AG04449 (cell line): Measurements from ENCODE around the gene TCP1.

Experiments used
- CTCF ChIA-PET: fragments of 350-600 bp; formaldehyde crosslinking; extraction: SDS; loops from one replicate; lab custom pipeline; 2021; ENCODE audit warnings: antibody characterized with exemption; lab: Yijun Ruan, JAX
- POLR2A ChIA-PET: fragments of 400-600, 350-600 bp; formaldehyde crosslinking; extraction: SDS; loops from one replicate; lab custom pipeline; 2020; ENCODE audit warnings: antibody characterized with exemption, inconsistent platforms; lab: Yijun Ruan, JAX
- DNase-seq: peaks from one replicate; pipeline ENCODE4 v3.0.0-alpha.2; 2010; ENCODE audit warnings: low read depth, low spot score
- H3K4me3 ChIP-seq: 2 replicates; pipeline ENCODE4 v1.5.1; 2011; ENCODE audit warnings: low read depth, mild to moderate bottlenecking, control low read depth, low read length
- TF ChIP-seq, protein P1 (sequence below): IDR thresholded peaks from one replicate; pipeline ENCODE4 v1.5.1; 2011; ENCODE audit warnings: mild to moderate bottlenecking, moderate library complexity, low read length, control low read depth, inconsistent platforms; ENCODE audit not compliant: insufficient read depth; ENCODE audit errors: missing control alignments

TCP1 gene

DNA sequence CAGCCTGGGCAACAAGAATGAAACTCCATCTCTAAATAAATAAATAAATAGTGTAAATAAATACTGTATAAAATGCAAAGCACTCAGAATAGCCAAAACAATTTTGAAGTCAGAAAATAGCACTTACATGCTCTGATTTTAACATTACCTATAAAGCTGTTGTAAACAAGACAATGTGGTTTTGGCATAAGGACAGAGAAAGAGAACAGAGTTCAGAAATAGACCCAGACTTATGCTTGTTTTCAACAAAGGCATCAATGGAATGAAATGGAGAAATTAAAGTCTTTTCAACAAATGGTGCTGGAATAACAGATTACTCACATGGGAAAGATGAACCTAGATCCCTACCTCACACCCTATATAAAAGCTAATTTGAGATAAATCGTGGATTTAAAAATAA, 17.2 kb downstream of the TCP1 start:
- TF ChIP-seq, protein P1, sequence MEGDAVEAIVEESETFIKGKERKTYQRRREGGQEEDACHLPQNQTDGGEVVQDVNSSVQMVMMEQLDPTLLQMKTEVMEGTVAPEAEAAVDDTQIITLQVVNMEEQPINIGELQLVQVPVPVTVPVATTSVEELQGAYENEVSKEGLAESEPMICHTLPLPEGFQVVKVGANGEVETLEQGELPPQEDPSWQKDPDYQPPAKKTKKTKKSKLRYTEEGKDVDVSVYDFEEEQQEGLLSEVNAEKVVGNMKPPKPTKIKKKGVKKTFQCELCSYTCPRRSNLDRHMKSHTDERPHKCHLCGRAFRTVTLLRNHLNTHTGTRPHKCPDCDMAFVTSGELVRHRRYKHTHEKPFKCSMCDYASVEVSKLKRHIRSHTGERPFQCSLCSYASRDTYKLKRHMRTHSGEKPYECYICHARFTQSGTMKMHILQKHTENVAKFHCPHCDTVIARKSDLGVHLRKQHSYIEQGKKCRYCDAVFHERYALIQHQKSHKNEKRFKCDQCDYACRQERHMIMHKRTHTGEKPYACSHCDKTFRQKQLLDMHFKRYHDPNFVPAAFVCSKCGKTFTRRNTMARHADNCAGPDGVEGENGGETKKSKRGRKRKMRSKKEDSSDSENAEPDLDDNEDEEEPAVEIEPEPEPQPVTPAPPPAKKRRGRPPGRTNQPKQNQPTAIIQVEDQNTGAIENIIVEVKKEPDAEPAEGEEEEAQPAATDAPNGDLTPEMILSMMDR: no peak

DNA sequence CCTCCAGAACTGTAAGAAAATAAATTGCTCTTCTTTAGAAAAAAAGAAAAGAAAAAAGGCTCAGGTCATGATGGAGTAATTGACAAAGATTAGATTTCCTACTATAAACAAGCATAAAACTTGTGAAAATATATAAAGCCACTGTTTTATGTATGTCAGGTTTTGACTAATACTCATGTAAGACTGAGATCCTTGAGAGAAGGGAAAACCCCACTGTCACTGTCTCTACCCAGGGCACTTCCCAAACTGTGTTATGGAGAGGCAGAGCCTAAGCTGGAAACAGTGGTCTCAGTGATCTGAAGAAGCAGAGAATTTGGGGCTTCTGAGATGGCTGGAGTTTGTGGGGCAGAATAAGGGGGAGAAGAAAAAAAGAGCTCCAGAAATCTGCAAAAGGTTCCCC, 19.9 kb downstream of the TCP1 start:
- no peak overlapping the region for H3K4me3 ChIP-seq
- DNase-seq: no peak
- POLR2A ChIA-PET: no interaction called here
- CTCF ChIA-PET: interaction anchor here (2.2 kb wide), 1 partner anchor 78 kb away, joined by 5 read pairs; no protein-coding TSS in a partner anchor
- TF ChIP-seq, protein P1: no peak

More for the DNA sequence above, 17.2 kb downstream of the TCP1 start:
- H3K4me3 ChIP-seq: no peak overlapping the region
- no peak for DNase-seq
- CTCF ChIA-PET: interaction anchor here (1.0 to 1.7 kb wide), 2 partner anchors 14 to 81 kb away, joined by 3 to 4 read pairs; no protein-coding TSS in a partner anchor
- POLR2A ChIA-PET: interaction anchor here (0.6 to 0.8 kb wide), 2 partner anchors 11 to 204 kb away, joined by 3 read pairs; no protein-coding TSS in a partner anchor

DNA sequence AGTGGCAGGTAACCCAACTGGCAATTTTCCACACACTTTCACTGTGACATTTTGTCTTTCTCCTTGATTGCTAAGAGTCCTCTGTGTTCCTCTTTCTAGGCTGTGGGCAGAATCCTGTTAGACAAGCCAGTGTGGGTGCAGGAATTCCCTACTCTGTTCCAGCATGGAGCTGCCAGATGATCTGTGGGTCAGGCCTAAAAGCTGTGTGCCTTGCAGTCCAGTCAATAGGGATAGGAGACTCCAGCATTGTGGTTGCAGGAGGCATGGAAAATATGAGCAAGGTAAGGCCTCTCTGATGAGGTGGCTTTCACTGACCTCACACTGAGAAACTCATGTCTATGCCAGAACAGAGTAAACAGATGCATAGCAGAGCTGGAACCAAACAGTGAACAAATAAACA, 22.5 kb downstream of the TCP1 start:
- ChIA-PET POLR2A (no interaction called here), CTCF (no interaction called here)
- H3K4me3 ChIP-seq: no peak overlapping the region
- DNase-seq: no peak
- TF ChIP-seq, protein P1: no peak

DNA sequence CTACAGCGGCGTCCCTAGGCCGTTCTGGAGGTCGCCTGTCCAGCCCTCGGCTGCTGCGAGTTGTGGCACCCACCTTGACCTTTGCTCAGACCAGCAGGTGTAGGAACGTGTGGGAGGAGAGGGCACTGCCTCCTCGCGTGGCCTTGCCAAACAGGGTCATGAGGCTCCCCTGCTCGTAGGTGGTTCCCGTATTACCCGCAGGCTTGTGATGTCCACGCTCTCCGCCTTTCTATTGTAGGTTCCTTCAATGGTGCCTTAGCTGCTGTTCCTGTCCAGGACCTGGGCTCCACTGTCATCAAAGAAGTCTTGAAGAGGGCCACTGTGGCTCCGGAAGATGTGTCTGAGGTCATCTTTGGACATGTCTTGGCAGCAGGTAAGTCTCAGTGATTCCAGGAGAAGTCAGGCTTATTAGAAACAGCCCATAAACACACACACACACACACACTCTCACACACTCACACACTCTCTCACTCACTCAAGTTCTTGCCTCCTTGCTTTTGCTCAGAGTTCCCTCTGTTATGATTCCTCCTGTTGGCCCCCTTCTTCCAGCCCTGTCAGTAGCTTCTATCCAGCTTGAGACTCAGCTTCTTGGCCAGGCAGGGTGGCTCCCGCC, 26.6 kb downstream of the TCP1 start:
- CTCF ChIA-PET: interaction anchor here (0.9 to 1.9 kb wide), 2 partner anchors 42 to 71 kb away, joined by 3 to 6 read pairs; no protein-coding TSS in a partner anchor
- H3K4me3 ChIP-seq: peak overlapping the region; percentile 92
- no peak for DNase-seq
- TF ChIP-seq, protein P1: no peak
- POLR2A ChIA-PET: no interaction called here

DNA sequence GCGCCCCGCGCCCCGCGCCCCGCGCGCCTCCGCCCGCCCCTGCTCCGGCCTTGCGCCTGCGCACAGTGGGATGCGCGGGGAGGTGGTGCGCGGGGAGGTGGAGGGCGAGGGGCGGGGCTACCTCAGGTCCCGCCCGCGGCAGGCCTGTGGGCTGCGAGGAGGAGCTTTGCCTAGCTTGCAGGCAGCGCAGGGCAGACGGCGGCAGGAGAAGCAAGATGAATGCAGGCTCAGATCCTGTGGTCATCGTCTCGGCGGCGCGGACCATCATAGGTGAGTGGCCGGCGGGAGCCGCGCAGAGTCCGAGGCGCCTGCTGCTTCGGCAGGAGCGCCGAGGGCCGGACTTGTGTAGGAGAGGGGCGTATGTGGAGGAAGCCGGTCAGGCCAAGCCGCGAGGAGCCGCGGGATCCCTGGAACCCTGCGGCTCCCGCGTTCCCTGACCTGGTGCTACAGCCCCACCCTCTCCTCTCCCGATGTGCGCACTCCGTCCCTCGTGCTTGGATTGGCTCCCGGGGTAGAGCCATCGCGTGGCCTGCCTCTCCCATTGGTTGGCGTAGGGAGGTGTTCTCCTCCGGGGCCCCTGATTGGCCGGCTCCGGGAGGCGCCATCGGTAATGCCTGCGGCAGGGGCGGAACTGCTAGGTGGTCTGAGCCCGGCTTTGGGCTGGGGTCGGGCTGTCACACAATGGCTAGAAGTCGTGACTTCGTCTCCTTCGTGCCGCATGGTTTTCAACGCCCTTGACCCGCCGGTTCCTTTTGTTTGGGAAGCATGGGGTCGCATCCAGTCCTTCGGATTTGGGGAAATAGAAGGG, 27.3 kb downstream of the TCP1 start, which contains the start of gene ACAT2:
Gene ACAT2, plus strand, starts transcription at position 173 of the 808 bp plus-strand sequence. Its CDS starts 43 bp downstream, at position 216.
- CTCF ChIA-PET: interaction anchor here (1.2 to 2.7 kb wide), 2 partner anchors 15 to 71 kb away, joined by 3 to 19 read pairs; no protein-coding TSS in a partner anchor
- TF ChIP-seq, protein P1: no peak
- POLR2A ChIA-PET: interaction anchor here (1.0 to 2.3 kb wide), 2 partner anchors 35 to 70 kb away, joined by 4 to 15 read pairs; partner anchors contain the start of genes SOD2 and WTAP
- peak; percentile 61 for DNase-seq
- peak within 1 kb of the TSS; percentile 92 for H3K4me3 ChIP-seq
